GM21528 (cell line): ENCODE results near the gene TTLL10.
"Not testable (repeated sequence)": the region's sequence is repeated elsewhere in the genome, so short reads cannot be mapped to it uniquely, and the experiment has no call there.

Experiments used
- ATAC-seq: cut with Tn5 transposase; IDR thresholded peaks from one replicate; pipeline ENCODE4 v1.9.1; 2021; ENCODE audit warnings: mild to moderate bottlenecking, moderate library complexity; ENCODE audit not compliant: unreplicated experiment, low FRiP score

Gene TTLL10

DNA sequence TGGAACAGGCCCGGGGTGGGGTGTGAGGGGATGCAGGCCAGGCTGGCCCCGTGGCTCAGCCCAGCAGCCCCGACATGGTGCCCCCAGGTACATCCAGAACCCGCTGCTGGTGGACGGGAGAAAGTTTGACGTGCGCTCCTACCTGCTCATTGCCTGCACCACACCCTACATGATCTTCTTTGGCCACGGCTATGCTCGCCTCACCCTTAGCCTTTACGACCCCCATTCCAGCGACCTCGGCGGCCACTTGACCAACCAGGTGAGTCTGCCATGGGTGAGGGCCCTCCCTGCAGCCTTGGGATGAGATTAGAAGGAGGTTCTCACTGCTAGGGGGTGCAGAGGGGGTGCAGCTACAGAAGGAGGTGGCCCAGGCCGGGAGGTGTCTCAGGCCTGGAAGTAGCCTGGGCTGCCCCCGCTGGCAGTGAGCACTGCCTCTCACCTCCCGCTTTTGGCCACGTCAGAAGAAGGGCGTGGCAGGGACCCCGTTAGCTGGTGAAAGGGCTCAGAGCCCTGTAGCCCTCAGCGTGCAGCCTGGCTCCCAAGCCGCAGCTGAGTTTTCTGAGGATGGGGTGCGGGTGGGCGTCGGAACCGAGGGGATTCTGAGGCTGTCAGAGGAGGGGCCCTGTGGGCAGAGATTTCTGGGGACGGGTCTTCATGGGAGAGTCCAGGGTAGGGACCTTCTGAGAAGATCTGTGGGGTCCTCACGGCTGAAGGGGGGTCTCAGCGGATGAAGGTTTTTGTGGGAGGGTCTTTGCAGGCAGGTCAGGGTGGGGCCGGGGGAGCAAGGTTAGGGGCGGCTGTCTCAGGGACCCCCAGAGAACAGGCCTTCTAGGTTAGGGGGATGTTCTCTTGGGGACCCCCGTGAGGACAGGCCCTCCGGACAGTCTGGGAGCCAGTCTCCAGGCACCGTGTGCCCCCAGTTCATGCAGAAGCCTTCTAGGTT is 10.4 kb downstream of the TTLL10 start:
- ATAC-seq = no peak

DNA sequence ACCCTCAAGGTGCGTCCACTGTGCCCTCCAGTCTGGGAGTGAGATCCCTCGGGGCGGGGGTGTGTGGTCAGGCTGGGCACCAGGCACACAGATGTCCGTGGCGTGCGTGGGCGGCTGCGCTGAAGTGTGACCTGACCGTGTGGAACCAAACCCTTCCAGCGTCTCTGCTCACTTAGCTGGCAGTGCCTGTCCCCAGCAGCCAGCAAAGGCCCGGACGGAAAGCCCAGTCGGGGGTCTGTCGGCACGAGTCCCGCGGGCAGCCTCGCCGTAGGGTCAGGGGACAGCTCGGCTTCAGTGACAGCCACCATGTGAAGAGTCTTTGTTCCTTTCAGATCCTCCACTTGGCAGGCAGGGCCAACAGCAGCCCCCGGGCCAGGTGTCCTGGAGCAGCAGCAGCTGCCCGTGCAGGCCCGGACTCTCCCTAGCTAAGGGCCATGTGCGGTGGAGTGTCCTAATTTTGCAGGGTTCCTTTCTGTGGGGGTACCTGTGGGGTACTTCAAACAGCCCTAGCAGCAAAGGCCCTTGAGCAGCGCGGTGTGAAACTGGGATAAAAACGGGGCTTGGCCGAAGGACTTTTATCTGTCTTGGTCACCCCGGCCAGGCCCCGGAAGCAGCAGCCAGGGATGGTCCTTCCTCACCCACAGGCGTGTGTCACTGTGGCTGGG is 11.6 kb downstream of the TTLL10 start:
- ATAC-seq = no peak

DNA sequence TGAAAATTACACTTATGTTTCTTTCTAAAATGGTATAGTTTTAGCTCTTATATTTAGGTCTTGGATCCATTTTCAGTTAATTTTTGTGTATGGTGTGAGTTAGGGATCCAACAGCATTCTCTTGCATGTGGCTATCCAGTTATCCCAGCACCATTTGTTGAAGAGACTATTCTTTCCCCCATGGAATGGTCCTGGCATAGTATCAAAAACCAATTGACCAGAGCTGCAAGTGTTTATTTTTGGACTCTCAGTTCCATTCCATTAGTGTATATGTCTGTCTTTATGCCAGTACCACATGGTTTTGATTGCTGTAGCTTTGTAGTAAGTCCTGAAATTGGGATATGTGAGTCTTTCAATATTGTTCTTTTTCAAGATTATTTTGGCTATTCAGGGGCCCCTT is 14.3 kb downstream of the TTLL10 start:
- no peak for ATAC-seq

DNA sequence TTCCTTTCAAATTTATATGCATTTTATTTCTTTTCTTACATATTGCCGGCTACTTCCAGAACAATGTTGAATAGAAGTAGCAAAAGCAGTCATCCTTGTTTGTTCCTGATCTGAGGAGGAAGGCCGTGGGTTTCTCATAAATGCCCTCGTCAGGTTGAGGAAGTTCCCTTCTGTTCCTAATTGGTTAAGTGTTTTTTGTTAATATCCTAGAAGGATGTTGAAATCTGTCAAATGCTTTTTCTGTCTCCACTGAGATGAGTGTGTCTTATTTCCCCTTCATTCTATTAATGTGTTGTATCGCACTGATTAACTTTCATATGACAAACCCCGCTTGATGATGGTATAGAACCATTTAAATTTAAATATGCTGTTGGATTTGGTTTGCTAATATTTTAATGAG is 15.4 kb downstream of the TTLL10 start:
- ATAC-seq = no peak

DNA sequence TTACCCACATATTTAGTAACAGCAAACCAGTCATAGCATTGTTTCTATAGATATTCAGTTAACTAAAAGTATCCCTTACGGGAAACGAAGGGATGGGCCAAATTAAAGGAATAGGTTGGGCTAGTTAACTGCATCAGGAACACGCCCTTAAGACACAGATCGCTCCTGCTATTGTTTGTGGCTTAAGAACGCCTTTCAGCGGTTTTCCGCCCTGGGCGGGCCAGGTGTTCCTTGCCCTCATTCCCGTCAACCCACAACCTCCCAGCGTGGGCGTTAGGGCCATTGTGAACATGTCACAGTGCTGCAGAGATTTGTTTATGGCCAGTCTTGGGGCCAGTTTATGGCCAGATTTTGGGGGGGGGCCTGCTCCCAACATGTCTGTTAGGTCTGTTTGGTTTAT is 18.1 kb downstream of the TTLL10 start:
- no peak for ATAC-seq

DNA sequence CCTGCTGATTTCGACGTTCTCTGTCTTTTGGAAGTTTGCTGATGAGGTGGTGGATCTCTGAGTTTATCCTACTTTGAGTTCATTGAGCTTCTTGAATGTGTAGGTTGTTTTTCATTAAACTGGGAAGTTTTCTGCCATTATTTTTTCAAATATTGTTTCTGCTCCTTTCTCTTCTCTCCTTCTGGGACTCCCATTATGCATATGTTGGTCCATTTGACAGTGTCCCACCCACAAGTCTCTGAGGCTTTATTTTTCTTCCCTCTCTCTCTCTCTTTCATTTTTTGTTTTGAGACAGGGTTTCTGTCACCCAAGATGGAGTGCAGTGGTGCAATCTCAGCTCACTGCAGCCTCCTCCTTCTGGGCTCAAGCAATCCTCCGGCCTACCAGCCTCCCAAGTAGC is 21.0 kb downstream of the TTLL10 start:
- no peak for ATAC-seq

DNA sequence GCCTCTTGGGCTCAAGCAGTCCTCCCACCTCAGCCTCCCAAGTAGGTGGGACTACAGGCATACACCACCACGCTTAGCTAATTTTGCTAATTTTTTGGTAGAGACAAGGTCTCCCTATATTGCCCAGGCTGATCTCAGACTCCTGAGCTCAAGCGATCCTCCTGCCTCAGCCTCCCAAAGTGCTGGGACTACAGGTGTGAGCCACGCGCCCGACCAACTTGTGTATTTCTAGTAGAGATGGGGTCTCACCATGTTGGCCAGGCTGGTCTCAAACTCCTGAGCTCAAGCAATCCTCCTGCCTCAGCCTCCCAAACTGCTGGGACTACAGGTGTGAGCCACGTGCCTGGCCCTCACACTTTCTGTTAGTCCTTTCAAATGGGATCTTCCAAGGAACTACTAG is 22.0 kb downstream of the TTLL10 start:
- ATAC-seq = not testable (repeated sequence)

DNA sequence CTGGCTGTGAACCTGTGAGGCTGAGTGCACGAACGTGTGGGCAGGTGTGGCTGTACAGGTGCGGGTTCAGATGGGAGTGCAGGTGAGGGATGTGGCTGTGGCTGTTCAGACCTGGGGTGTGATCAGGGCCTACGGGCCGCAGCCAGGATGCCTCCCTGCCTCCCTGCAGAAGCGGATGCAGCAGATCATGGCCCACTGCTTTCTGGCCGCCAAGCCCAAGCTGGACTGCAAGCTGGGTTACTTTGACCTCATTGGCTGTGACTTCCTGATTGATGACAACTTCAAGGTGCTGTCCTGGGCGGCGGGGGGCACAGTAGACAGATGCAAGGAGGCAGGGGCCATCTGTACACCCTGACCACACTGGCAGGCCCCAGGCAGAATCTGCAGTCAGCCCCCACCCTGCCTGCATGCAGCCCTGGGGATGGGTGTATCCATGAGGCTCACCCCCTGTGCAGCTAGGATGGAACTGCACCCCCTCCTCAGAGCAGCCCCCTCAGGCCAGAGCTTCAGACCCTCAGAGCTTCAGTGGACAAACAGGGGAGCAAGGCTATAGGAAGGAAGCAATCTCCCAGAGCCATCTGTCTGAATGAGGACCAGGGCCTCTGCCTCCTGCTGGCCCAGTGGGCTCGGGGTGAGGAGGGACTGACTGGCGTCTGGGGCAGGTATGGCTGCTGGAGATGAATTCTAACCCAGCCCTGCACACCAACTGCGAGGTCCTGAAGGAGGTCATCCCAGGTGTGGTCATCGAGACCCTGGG is 22.9 kb downstream of the TTLL10 start:
- no peak for ATAC-seq

DNA sequence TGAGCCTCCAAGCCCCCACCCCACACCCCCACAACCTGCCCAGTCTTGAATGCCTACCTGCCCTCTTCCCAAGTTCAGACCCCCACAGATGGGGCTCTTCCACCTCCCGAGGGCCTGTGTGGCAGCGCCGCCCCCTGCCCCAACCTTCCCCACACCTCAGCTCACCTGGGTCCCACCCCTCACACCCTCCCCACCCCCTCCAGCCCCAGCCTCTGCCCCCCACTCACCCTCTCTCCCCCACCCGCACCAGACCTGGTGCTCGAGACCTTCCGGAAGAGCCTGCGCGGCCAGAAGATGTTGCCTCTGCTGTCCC is 23.5 kb downstream of the TTLL10 start:
- no peak for ATAC-seq

DNA sequence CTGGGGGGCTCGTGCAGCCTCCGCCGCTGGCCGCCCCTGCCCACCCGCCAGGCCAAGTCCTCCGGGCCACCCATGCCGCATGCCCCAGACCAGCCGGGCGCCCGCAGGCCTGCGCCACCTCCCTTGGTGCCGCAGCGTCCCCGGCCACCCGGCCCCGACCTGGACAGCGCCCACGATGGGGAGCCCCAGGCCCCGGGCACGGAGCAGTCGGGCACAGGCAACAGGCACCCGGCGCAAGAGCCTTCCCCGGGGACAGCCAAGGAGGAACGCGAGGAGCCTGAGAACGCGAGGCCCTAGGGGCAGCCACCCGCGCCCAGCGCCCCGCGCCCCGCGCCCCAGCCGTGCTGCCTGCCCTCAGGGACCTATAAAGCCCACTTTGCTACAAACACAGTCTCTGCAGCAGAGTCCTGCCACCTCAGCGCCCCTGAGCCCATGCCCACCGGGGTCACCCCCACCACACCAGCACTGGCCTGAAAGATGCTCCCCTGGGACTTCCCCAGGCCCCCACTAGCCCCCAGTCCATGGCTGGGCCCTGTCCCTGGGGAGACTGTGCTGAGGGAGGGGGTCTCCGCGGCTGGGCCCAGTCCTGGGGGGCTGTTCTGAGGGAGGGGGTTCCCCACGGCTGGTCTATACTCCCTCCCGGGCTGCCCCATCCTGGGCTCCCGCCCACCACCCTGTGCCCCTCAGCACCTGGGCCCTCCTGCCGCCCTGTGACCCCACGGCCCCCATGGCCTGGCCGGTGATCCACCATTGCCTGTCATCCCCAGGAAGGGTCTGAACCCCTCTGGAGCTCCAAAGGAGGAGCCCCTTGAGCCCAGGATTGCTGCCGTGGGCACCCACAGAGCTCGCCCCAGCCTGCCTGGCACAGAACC is 24.1 kb downstream of the TTLL10 start:
- no peak for ATAC-seq

DNA sequence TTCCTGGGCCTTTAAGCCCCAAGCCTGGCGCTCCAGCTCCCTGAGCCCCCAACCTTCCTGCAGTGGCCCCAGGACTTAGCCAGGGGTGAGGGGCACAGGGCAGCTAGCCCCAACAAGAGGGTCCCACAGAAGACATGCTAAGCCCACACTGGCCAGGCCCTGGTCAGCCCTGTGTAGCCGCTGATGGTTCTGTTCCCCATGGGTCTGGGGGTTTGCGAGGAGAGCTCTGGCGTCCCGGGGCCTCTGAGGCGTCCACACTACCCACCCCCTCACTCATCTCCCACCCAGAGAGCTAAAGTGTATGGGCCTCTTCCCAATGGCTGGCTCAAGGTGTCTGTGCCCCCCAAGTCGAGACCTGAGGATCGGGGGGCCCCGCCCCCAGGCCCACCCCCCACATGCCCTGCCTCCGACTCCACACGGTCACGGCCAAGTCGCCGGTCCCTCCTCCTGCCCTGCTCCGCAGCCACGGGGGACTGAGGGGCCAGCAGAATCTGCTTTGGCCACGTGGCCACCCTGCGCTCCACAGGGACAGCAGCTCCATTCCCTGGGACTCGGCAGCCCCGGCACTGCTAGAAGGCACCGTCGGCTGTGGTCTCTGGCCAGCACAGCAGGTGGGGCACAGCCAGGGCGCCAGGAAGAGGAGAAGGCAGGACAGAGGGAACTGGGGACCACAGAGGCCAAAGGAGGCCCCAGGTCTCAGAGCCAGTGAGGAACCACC is 24.9 kb downstream of the TTLL10 start:
- no peak for ATAC-seq

DNA sequence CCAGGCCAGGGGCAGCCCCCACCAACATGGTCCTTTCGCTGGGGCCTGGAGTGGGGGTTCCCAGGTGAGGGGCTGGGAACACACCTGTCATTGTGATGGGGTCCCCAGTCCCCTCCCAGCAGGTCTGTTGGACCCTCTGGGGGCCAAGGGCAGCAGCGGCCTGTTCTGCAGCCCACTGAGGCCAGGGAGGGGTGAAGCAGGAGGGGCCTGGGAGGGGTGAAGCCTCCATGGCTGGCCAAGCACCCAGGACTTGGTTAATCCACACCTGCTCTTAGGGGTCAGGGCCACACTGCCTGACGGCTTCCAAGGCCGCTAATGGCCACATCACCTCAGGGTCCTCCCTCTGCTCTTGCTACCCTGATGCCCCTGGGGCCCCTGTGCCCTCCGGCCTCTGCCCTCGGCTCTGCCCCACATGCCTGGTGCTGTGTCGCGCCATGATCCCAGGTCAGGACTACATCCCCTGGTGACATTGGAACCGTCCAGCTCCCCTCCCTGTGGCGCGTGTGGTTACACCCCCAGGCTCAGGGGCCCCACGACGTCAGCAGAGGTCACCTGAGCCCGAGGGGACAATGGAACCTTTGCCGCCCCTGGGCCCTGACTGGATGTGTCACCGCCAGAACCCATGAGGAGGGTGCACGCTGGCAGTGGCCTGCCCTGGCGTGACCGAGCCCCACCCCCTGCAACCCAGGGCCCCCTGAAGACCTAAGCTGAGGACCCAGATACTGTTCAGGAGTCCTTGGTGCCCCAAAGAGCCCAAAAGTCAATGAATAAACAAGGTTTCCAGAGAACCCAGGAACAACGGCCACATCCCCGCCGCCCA is 25.7 kb downstream of the TTLL10 start:
- no peak for ATAC-seq

DNA sequence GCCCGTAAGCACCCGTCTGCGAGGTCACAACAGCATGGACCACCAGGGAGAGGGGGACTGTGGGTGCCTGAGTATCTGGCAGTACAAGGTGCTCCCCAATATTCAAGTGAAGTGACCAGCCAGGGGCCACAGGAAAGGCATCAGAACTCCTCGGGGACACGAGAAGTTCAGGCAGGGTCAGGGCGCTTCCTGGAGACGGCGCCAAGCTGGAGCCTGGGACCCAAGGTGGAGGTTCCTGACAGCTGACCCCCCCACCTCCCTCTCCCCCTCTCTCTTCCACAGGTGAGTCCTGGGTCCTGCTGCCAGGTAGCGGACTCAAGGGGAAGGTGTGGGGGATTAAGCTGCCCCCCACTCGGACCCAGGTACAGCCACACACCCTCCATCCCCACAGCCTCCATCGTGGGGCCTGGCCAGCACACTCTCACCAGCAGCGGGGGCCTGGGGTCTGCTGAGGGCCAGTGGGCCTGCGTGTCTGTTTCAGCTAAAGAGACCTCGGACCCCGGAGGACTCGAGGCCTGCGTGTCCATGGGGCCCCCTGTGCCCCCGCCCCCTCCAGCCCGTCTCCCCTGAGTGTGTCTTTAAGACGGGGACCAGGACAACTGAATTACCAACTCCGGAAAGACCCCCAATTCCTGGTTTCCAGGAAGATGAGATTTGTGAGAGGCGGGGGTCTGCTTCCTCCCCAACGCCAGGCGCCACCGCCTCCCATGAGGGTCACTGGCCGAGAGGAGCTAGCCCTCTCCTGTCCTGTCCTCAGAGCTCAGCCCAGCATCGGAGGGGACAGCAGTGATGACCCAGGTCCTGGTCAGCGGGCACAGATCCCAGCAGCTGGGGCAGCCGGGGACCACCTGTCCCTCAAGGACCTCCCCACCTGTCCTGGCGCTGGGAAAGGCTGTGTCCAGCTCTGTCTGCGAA is 26.5 kb downstream of the TTLL10 start:
- ATAC-seq = no peak

DNA sequence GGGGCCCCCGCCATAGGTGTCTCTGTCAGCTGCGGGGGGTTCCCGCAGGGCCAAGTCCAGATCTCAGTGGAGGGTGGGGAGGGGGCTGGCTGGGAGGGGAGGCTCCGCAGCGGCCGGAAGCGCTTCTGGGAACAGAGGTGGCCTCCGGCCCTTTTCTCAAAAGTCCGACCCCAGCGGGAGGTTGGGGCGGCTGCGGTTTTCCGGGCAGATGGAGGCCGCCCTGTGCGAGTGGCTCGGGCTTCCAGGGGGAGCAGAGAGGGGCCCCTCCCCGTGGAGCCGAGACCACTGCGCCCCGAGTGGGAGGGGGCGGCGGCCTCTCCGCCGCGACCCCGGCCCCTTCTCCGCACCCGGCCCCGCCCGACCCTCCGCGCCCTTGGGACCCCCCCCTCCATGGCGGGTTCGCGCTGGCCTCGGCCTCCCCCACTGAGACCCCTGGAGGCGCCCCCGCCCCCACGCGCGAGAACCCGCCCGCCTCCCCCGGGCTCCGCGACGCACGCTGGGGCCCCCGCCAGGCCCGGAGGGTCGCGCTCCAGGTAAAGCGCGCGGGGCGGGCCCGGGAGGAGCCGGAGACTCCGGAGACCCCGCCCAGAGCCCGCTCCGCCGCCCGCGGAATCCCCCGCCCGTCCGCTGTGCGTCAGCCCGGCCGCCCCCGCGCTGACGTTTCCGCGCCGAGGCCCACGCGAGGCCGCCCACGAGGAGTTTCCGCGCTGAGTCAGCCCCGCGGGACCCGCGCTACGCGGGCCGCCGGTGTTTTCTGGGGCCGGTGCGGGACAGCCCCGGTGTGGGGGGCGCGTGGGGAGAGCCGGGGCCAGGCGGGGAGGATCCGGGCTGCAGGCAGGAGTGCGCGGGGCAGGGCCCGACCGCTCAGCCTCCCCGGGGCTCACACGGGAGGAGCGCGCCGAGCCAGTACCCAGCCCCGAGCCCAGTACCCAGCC is 27.5 kb downstream of the TTLL10 start:
- no peak for ATAC-seq

DNA sequence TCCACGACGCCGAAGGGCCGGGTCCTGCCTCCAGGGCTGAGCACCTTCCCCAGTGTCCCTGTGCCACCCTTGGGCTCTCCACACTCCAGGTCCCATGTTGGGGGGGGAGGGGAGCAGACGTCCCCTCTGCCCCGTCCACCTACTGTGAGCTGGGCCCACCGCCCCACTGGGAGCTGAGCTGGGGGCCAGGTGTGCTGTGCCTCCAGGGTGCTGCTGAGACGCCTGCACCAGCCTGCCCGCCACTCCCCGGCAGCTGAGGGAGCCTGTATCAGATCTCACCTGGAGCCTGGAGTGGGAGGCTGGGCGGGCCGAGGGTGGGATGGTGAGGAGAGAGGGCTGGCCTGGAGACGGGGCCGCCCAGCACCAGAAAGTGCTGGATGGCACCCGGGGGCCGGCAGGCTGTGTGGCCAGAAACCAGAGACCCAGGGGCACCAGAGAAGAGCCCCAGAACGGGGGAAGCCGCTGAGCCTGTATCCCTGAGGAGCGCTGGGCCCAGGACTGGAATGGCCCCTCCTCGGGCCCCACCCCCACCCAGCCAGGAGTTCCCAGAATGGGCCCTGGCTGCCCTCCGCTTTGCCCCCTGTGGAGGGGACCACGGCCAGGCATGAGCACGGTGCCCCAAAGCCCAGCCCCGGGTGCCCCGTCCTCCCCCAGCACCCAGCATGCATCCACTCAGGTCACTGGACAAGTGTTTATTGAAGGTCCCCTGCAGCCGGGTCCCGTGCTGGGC is 29.3 kb downstream of the TTLL10 start:
- no peak for ATAC-seq
